Mesothelial cell of epicardium (in vitro differentiated cells): ENCODE measurements around the gene LAX1. TPM values are rescaled to one million over a fixed set of nuclear protein-coding genes. Genes with fewer than 3 reads are reported as not detected.

Experiments
- DNase-seq, 2 experiments: peaks; one replicate each; pipeline ENCODE4 v3.0.0; 2021; ENCODE audit warnings: low spot score in 2 of 2; ENCODE audit not compliant: unreplicated experiment in 2 of 2
- H3K27ac Mint-ChIP-seq: 2 replicates; pipeline ENCODE4 v1.8.0; 2021; ENCODE audit warnings: mixed read lengths
- H3K27me3 Mint-ChIP-seq: 2 replicates; pipeline ENCODE4 v1.8.0; 2021; ENCODE audit warnings: low read depth, mixed read lengths
- H3K36me3 Mint-ChIP-seq: 2 replicates; pipeline ENCODE4 v1.8.0; 2021; ENCODE audit warnings: mixed read lengths
- H3K4me1 Mint-ChIP-seq: 2 replicates; pipeline ENCODE4 v1.8.0; 2021; ENCODE audit warnings: mixed read lengths
- H3K4me3 Mint-ChIP-seq: 2 replicates; pipeline ENCODE4 v1.8.0; 2021; ENCODE audit warnings: mild to moderate bottlenecking, moderate library complexity, mixed read lengths
- H3K9me3 Mint-ChIP-seq: 2 replicates; pipeline ENCODE4 v1.8.0; 2021; ENCODE audit warnings: mixed read lengths
- total RNA-seq: library from RNA; stranded (reverse); gene quantifications from 3 replicates; pipeline ENCODE4 v1.2.1, GENCODE V29; 2021
- TF ChIP-seq, protein P1 (sequence below): fragments of 200-600 bp; sonication (generic); IDR thresholded peaks from one replicate; pipeline ENCODE4 v1.5.0; 2021; ENCODE audit warnings: antibody characterized with exemption; ENCODE audit not compliant: unreplicated experiment

Gene LAX1
- total RNA-seq, 1 donor from 2014 or later = 0.07 TPM

DNA sequence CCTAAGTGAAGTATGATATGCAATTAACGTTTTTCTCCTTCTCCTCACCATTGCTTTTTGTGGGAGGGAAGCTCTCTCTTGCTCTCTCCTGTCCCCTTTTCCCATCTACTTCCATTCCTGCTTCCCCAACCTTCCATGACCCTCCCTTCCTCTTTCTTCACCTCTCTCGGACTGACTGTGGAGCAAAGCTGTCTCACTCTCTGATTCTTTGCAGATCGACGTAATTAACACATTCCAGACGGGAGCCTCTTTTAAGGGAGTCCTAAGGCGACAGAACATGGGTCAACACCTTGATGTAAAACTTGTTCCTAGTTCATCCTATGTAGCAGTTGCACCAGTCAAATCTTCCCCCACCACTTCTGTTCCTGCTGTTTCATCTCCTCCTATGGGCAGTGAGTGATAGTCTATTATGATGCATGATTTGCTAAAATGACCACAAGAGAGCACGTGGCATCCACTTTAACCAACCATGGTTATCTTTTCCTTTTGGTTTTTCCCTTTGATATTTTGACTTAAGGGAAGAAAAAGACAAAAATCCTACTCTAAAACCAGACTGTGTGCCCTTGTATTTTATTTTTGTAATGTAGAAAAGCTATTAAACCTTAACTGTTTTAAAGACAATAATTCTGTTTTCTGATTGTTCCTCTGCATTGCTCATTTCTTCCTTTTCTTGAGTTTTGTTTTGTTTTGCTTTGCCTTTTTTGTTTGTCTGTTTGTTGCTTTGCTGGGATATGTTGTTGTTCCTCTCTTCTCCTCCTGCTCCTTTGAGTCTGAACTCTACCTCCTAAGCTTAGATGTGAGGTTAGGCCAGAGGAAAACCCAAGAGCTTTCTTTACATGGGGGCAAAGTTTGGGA, 31.7 kb upstream of the LAX1 start:
- no peak for DNase-seq
- TF ChIP-seq, protein P1, sequence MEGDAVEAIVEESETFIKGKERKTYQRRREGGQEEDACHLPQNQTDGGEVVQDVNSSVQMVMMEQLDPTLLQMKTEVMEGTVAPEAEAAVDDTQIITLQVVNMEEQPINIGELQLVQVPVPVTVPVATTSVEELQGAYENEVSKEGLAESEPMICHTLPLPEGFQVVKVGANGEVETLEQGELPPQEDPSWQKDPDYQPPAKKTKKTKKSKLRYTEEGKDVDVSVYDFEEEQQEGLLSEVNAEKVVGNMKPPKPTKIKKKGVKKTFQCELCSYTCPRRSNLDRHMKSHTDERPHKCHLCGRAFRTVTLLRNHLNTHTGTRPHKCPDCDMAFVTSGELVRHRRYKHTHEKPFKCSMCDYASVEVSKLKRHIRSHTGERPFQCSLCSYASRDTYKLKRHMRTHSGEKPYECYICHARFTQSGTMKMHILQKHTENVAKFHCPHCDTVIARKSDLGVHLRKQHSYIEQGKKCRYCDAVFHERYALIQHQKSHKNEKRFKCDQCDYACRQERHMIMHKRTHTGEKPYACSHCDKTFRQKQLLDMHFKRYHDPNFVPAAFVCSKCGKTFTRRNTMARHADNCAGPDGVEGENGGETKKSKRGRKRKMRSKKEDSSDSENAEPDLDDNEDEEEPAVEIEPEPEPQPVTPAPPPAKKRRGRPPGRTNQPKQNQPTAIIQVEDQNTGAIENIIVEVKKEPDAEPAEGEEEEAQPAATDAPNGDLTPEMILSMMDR = no peak
- H3K27me3 Mint-ChIP-seq = no peaks in the 10 kb centered on the region
- H3K36me3 Mint-ChIP-seq = peaks cover 47% of the 10 kb centered on the region
- H3K4me3 Mint-ChIP-seq = no peak overlapping the region
- no peaks in the 10 kb centered on the region for H3K9me3 Mint-ChIP-seq
- no peaks in the 10 kb centered on the region for H3K4me1 Mint-ChIP-seq
- no peak overlapping the region for H3K27ac Mint-ChIP-seq

DNA sequence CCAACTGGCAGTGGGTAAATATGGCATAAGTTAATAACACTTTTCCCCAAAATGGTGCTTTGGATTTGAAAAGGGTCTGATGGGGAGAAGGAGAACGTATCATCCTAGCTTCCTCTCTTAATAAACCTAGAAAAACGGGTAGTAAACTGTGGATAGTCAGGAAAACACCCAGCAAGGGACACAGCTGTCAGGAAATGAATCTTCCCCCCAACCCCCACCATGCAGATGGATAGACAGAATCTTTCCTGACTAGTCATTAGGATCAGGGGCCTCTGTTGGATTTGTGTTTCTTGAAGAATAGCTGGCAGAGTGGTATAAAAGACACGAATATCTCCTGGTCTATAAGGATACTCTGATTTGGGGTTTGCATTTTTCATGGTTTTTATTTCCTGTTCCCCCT, 22.5 kb upstream of the LAX1 start:
- TF ChIP-seq, protein P1 = no peak
- no peak for DNase-seq
- Mint-ChIP-seq H3K36me3 (peaks cover 51% of the 10 kb centered on the region), H3K27ac (no peak overlapping the region), H3K27me3 (no peaks in the 10 kb centered on the region), H3K4me1 (peaks cover 10% of the 10 kb centered on the region), H3K9me3 (peaks cover 7% of the 10 kb centered on the region), H3K4me3 (no peak overlapping the region)

DNA sequence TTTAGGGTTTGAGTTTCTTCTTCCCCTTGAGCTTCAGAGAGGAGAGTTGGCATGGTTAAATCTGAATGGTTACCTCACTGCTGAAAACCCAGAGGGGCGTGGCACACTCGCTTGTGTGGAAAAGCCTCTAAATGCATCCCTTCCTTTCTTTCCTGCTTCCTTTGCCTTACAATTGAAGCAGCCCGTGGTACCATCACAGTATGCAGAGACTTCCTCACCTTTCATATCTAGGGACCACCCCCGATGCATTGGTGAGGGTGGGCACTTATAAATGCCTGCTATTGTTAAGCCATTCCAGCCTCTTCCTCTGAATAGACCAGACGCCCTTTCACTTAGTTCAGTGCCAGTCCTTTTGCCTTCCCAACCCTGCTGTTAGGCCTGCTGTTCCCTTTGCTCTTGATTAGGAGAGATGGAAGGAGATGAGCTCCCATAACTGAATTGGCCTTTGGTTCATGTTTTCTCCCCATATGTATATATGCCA, 21.9 kb upstream of the LAX1 start:
- no peak for DNase-seq
- H3K4me1 Mint-ChIP-seq = peaks cover 10% of the 10 kb centered on the region
- H3K36me3 Mint-ChIP-seq = peaks cover 49% of the 10 kb centered on the region
- TF ChIP-seq, protein P1 = no peak
- H3K27me3 Mint-ChIP-seq = no peaks in the 10 kb centered on the region
- peak overlapping the region; percentile 54 for H3K27ac Mint-ChIP-seq
- peaks cover 7% of the 10 kb centered on the region for H3K9me3 Mint-ChIP-seq
- H3K4me3 Mint-ChIP-seq = no peak overlapping the region

DNA sequence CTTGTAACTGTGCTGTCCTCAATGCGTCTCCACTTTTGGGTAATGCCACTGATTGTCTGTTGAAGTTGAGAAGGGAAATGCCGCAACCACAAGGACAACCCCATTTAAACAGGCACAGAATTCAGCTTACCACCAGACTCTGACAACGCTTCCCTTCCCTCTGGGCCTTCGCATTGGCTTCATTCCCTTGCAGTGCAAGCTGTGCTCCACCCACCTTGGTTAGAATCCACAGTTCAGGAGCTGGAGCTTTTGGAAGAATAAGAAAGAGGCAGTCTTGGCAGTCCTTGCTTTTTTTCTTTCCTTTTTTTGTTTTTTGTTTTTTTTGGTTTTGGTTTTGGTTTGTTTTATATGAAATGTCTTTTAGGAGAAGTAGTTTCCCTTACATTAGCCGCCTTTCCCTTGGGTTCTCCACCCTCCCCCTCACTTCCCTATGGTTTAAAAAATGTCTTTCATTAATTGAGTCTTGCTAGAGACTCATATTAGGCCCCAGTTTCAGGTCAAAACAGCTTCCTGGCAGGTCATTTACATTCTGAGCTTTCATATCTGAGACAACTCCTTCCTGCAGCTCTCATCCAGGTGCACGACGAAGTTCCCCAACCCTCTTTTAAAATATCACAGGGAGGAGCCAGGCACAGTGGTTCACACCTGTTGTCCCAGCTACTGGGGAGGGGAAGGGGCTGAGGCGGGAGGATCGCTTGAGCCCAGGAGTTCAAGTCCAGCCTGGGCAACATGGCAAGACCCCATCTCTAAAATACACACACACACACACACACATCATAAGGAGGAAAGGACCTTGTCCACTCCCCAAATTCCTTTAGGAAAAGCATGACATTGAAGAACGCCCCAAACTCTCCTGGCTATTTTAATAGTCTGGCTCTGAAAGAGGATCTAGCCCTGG, 20.7 kb upstream of the LAX1 start:
- H3K27me3 Mint-ChIP-seq = no peaks in the 10 kb centered on the region
- DNase-seq = no peak
- no peak overlapping the region for H3K4me3 Mint-ChIP-seq
- H3K9me3 Mint-ChIP-seq = peaks cover 7% of the 10 kb centered on the region
- H3K4me1 Mint-ChIP-seq = peaks cover 10% of the 10 kb centered on the region
- TF ChIP-seq, protein P1 = no peak
- peak overlapping the region; percentile 89 for H3K27ac Mint-ChIP-seq
- peaks cover 37% of the 10 kb centered on the region for H3K36me3 Mint-ChIP-seq

DNA sequence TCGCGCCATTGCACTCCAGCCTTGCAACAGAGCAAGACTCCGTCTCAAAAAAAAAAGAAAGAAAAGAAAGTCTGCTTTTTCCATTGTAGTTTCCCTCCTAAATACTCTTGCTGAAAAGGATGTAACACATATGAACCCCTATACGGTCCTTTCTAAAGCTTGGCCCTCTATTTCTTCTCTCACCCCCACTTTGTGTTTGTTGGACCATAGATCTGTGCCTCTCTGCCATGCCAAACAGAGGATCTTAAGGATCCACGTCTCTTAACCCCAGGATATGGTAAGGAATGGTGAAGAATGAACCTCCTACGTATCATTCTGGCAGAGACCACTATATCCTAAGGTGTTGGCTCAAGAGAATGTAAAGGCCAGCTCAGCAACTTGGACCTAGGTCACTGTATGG, 18.7 kb upstream of the LAX1 start:
- no peak for DNase-seq
- Mint-ChIP-seq H3K27ac (no peak overlapping the region), H3K27me3 (no peaks in the 10 kb centered on the region), H3K4me1 (peaks cover 19% of the 10 kb centered on the region), H3K36me3 (peaks cover 22% of the 10 kb centered on the region), H3K4me3 (no peak overlapping the region), H3K9me3 (peaks cover 7% of the 10 kb centered on the region)
- TF ChIP-seq, protein P1 = no peak
